Keratinocyte (primary cell): Measurements from ENCODE around the gene TRIP6. TPM values are rescaled to one million over a fixed set of nuclear protein-coding genes. Genes with fewer than 3 reads are reported as not detected.
A peak's percentile ranks its signal among the peaks of the same experiment; 100 is the strongest.

Source experiments
- DNase-seq: peaks from one replicate; pipeline ENCODE4 v3.0.0-alpha.2; 2011; ENCODE audit warnings: low read depth, missing footprints, low spot score
- FAIRE-seq: peaks from 2 replicates; lab custom pipeline; 2011; peaks lifted over from hg19 to GRCh38; lab: Jason Lieb, UNC
- H2AFZ ChIP-seq: 2 replicates; pipeline ENCODE4 v1.6.0; 2012; ENCODE audit warnings: low read length, control low read depth, inconsistent platforms; ENCODE audit not compliant: control insufficient read depth
- H3K27ac ChIP-seq: 2 replicates; pipeline ENCODE4 v1.5.1; 2011; ENCODE audit warnings: low read length; ENCODE audit not compliant: control insufficient read depth, insufficient read depth
- H3K27me3 ChIP-seq: 3 replicates; pipeline ENCODE4 v1.6.0; 2011; ENCODE audit warnings: low read length; ENCODE audit not compliant: control insufficient read depth, insufficient read depth; ENCODE audit errors: extremely low read depth
- H3K36me3 ChIP-seq, 2 experiments: 2 replicates in 1 of 2; 3 replicates in 1 of 2; pipeline ENCODE4 v1.5.1; 2011; ENCODE audit warnings: low read length in 2 of 2, mild to moderate bottlenecking in 1 of 2; ENCODE audit not compliant: control insufficient read depth in 2 of 2, insufficient read depth in 2 of 2; ENCODE audit errors: extremely low read depth in 1 of 2
- H3K4me1 ChIP-seq: 3 replicates; pipeline ENCODE4 v1.5.1; 2011; ENCODE audit warnings: low read length; ENCODE audit not compliant: control insufficient read depth, insufficient read depth; ENCODE audit errors: extremely low read depth
- H3K4me2 ChIP-seq: 3 replicates; pipeline ENCODE4 v1.6.0; 2011; ENCODE audit warnings: low read depth, low read length; ENCODE audit not compliant: control insufficient read depth, insufficient read depth; ENCODE audit errors: extremely low read depth
- H3K4me3 ChIP-seq, 3 experiments: fragments of 200-600 bp in 1 of 3; sonication (generic) in 1 of 3; 2 replicates in 2 of 3; 3 replicates in 1 of 3; pipeline ENCODE4 v1.5.1; 2011 to 2016; ENCODE audit warnings: low read length in 3 of 3, mild to moderate bottlenecking in 3 of 3, control low read depth in 2 of 3, inconsistent platforms in 1 of 3, low read depth in 1 of 3, mixed read lengths in 1 of 3, mixed run types in 1 of 3, moderate library complexity in 1 of 3; ENCODE audit not compliant: control insufficient read depth in 2 of 3, insufficient read depth in 2 of 3; ENCODE audit errors: extremely low read depth in 1 of 3
- H3K79me2 ChIP-seq: 2 replicates; pipeline ENCODE4 v1.6.0; 2012; ENCODE audit warnings: low read length; ENCODE audit not compliant: control insufficient read depth, insufficient read depth
- H3K9ac ChIP-seq: 3 replicates; pipeline ENCODE4 v1.6.0; 2011; ENCODE audit warnings: low read length; ENCODE audit not compliant: control insufficient read depth, insufficient read depth; ENCODE audit errors: extremely low read depth
- H3K9me1 ChIP-seq: 3 replicates; pipeline ENCODE4 v1.6.0; 2011; ENCODE audit warnings: low read length; ENCODE audit not compliant: control insufficient read depth, insufficient read depth; ENCODE audit errors: extremely low read depth
- H3K9me3 ChIP-seq: 2 replicates; pipeline ENCODE4 v1.5.1; 2012; ENCODE audit warnings: low read depth, low read length; ENCODE audit not compliant: control insufficient read depth
- H4K20me1 ChIP-seq: 3 replicates; pipeline ENCODE4 v1.6.0; 2011; ENCODE audit warnings: low read length; ENCODE audit not compliant: control insufficient read depth, insufficient read depth; ENCODE audit errors: extremely low read depth
- CTCF ChIP-seq, 3 experiments: IDR thresholded peaks in 1 of 3; conservative IDR thresholded peaks in 1 of 3; optimal IDR thresholded peaks in 1 of 3; 2 replicates in 2 of 3; 3 replicates in 1 of 3; pipeline versions ENCODE3 to v1.5.1; 2011; ENCODE audit warnings: low read length in 3 of 3, mild to moderate bottlenecking in 3 of 3, moderate library complexity in 2 of 3, control low read depth in 1 of 3, inconsistent platforms in 1 of 3; ENCODE audit not compliant: insufficient read depth in 2 of 3; ENCODE audit errors: extremely low read depth in 1 of 3
- EZH2 ChIP-seq: IDR thresholded peaks from one replicate; pipeline ENCODE4 v1.6.1; 2012; ENCODE audit warnings: inconsistent platforms, mild to moderate bottlenecking, low read length, moderate library complexity
- dilution Hi-C: fragments of 300-500 bp; cut with MboI; formaldehyde crosslinking; loops from one replicate; pipeline ENCODE4 v1.7.0; 2020; ENCODE audit warnings: low sequenced_read_pairs; ENCODE audit not compliant: extremely low pct_ligation_motif_present
- polyA plus RNA-seq, 5 experiments: library from polyadenylated mRNA; depleted of rRNA in 3 of 5; stranded (reverse) in 3 of 5; stranded (forward) in 1 of 5; unstranded in 1 of 5; fragments of >200 nt; gene quantifications; 1 replicate in 1 of 5; 2 replicates in 3 of 5; 3 replicates in 1 of 5; pipeline versions ENCODE4 v1.2.1 to v1.2.3, GENCODE V29; 2011 to 2012; ENCODE audit warnings: missing spikeins in 2 of 5, low read depth in 1 of 5, low replicate concordance in 1 of 5

Gene TRIP6
- polyA plus RNA-seq, 1 donor (not counting 4 experiments of a cell fraction or from before 2014, with no cell fraction given) = 83.8 TPM

DNA sequence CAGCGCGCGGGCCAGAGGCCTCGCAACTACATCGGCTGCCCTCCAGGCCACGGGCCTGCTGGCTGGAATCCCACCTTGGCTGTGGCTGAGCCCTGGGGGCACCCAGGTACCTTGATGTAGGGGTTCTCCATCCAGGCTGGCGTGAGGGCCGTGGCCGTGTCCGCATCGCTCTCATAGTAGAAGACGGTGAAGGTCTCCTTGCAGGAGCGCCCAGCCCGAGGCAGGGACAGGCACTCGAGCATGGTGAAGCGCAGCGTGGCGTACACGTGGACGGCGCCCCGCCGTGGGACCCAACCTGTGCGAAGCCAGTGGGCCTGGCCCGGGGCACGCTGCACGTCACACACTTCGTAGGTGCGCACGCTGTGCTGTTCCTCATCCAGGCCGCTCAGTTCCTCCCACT is 43.7 kb upstream of the TRIP6 start:
- Histone ChIP-seq H3K4me1 (peaks cover 6% of the 10 kb centered on the region), H3K36me3 (peaks cover 26 to 43% of the 10 kb centered on the region in 2 experiments), H3K9ac (no peak overlapping the region), H3K4me3 (no peak overlapping the region), H3K27me3 (no peaks in the 10 kb centered on the region), H4K20me1 (peaks cover 4% of the 10 kb centered on the region), H3K79me2 (peaks cover 58% of the 10 kb centered on the region), H3K27ac (no peak overlapping the region), H3K9me3 (no peaks in the 10 kb centered on the region), H3K9me1 (no peaks in the 10 kb centered on the region), H3K4me2 (no peak overlapping the region), H2AFZ (no peak overlapping the region)
- dilution Hi-C loops = no loop called here
- DNase-seq (no peak), FAIRE-seq (no peak)
- no peak for TF ChIP-seq EZH2

DNA sequence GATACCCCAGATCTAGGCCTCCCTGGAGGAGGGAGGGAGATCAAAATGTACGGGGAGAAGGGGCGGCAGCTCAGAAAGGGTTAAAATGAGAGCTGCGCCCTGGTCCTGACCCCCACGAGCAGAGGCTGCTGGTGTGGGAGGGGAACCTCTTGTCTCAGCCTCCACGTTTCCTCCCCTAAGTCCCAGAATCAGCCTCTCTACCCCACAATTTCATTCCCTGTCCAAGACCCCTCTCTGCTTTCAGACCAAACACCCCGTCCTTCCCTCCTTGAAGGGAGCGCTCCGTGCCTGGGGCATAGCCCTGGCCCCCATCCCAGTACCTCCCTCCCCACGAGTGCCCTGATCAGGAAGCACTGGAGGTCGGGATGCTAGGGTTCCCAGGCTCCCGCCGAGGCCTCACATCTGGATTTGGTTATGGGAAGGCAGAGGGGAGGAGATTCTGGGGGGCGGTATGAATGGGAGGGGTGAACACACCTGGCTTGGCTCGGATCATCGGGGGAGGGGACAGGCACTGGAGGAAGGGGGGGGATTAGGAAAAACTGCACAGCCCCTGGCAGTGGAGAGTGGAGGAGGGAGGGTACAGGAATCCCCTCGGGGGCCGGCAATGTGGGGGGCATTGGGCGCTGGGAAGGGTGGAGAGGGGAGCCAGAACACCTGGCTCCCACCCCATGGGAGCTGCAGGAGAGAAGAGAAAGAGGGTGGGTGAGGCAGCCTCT is 42.5 kb upstream of the TRIP6 start:
- DNase-seq (no peak), FAIRE-seq (no peak)
- dilution Hi-C loops = no loop called here
- H3K4me2 ChIP-seq = peak overlapping the region; percentile 99
- H2AFZ ChIP-seq = no peak overlapping the region
- H3K27me3 ChIP-seq = no peaks in the 10 kb centered on the region
- peaks cover 18 to 39% of the 10 kb centered on the region in 2 experiments for H3K36me3 ChIP-seq
- no peaks in the 10 kb centered on the region for H3K9me3 ChIP-seq
- peaks cover 58% of the 10 kb centered on the region for H3K79me2 ChIP-seq
- peak overlapping the region; percentile 59 for H3K27ac ChIP-seq
- peak overlapping the region; percentile 72 to 97 (median 83) for H3K4me3 ChIP-seq
- no peak for TF ChIP-seq CTCF (optimal IDR thresholded peaks at IDR 0.05 in 1 of 3, IDR thresholded peaks at IDR 0.05 in 1 of 3, conservative IDR thresholded peaks at IDR 0.05 in 1 of 3; ENCODE audit: extremely low read depth in 1 of 3, insufficient read depth in 2 of 3, low read length in 3 of 3)
- TF ChIP-seq EZH2 = no peak
- H3K4me1 ChIP-seq = peaks cover 6% of the 10 kb centered on the region
- peak overlapping the region; percentile 74 for H3K9ac ChIP-seq
- no peaks in the 10 kb centered on the region for H3K9me1 ChIP-seq
- H4K20me1 ChIP-seq = peaks cover 4% of the 10 kb centered on the region
